ENCODE measurements around the gene PHC2. TPM values are rescaled to one million over a fixed set of nuclear protein-coding genes. Genes with fewer than 3 reads are reported as not detected.
"Not testable (repeated sequence)": the region's sequence is repeated elsewhere in the genome, so short reads cannot be mapped to it uniquely, and the experiment has no call there.

Gene PHC2
- polyA plus RNA-seq, 3 donors from 2014 or later = 16.1 to 28.7 (median 27.4) TPM

GRCh38 chr1:33312413-33312749 lies 118.5 kb downstream of the PHC2 start:
- peaks cover 3 to 6% (median 4%) of the 10 kb centered on the region in 3 donors for H3K27me3 Mint-ChIP-seq (ENCODE audit: low read depth in 3 of 3)
- H3K27ac Mint-ChIP-seq = no peak overlapping the region
- H3K36me3 Mint-ChIP-seq = peaks cover 0 to 4% (median 0%) of the 10 kb centered on the region in 3 donors
- H3K9me3 Mint-ChIP-seq = no peaks in the 10 kb centered on the region
- DNase-seq = no peak
- no peak overlapping the region for H3K4me3 Mint-ChIP-seq
- H3K4me1 Mint-ChIP-seq = no peaks in the 10 kb centered on the region

- Mint-ChIP-seq H3K4me3 (no peak overlapping the region), H3K9me3 (no peaks in the 10 kb centered on the region), H3K27me3 (ENCODE audit: low read depth in 3 of 3) (peaks cover 3 to 6% (median 4%) of the 10 kb centered on the region in 3 donors), H3K4me1 (no peaks in the 10 kb centered on the region), H3K27ac (peak overlapping the region in 1 of 6 donors; percentile 38), H3K36me3 (peaks cover 0 to 4% (median 0%) of the 10 kb centered on the region in 3 donors)
- DNase-seq = no peak
These were observed 119.0 kb downstream of the PHC2 start for GRCh38 chr1:33311706-33312412.

GRCh38 chr1:33310702-33311101 lies 120.2 kb downstream of the PHC2 start:
- H3K36me3 Mint-ChIP-seq = peaks cover 0 to 6% (median 0%) of the 10 kb centered on the region in 3 donors
- peaks cover 0 to 1% (median 0%) of the 10 kb centered on the region in 6 donors for H3K9me3 Mint-ChIP-seq
- peaks cover 4 to 6% (median 5%) of the 10 kb centered on the region in 3 donors for H3K27me3 Mint-ChIP-seq (ENCODE audit: low read depth in 3 of 3)
- H3K4me1 Mint-ChIP-seq = peaks cover 0 to 4% of the 10 kb centered on the region in 2 donors
- H3K27ac Mint-ChIP-seq = no peak overlapping the region
- no peak overlapping the region for H3K4me3 Mint-ChIP-seq
- no peak for DNase-seq

GRCh38 chr1:33309351-33309750 lies 121.5 kb downstream of the PHC2 start:
- H3K4me1 Mint-ChIP-seq, H3K9me3 Mint-ChIP-seq, H3K27ac Mint-ChIP-seq: not testable (repeated sequence)

GRCh38 chr1:33307494-33307864 lies 123.4 kb downstream of the PHC2 start:
- no peak for DNase-seq
- peaks cover 0 to 12% (median 5%) of the 10 kb centered on the region in 3 donors for H3K36me3 Mint-ChIP-seq
- no peak overlapping the region for H3K4me3 Mint-ChIP-seq
- H3K4me1 Mint-ChIP-seq = peaks cover 5 to 11% of the 10 kb centered on the region in 2 donors
- peaks cover 0 to 3% (median 0%) of the 10 kb centered on the region in 6 donors for H3K9me3 Mint-ChIP-seq
- H3K27ac Mint-ChIP-seq = no peak overlapping the region
- H3K27me3 Mint-ChIP-seq (ENCODE audit: low read depth in 3 of 3) = peaks cover 0 to 9% (median 7%) of the 10 kb centered on the region in 3 donors

More at GRCh38 chr1:33309351-33309750, 121.5 kb downstream of the PHC2 start:
- not testable (repeated sequence) for H3K36me3 Mint-ChIP-seq; H3K4me3 Mint-ChIP-seq; DNase-seq; H3K27me3 Mint-ChIP-seq (ENCODE audit: low read depth in 3 of 3)

GRCh38 chr1:33306653-33307493 lies 124.0 kb downstream of the PHC2 start:
- Mint-ChIP-seq H3K27ac (no peak overlapping the region), H3K9me3 (peaks cover 0 to 3% (median 0%) of the 10 kb centered on the region in 6 donors), H3K4me3 (no peak overlapping the region), H3K27me3 (ENCODE audit: low read depth in 3 of 3) (peaks cover 0 to 9% (median 7%) of the 10 kb centered on the region in 3 donors), H3K4me1 (peaks cover 11 to 17% of the 10 kb centered on the region in 2 donors), H3K36me3 (peaks cover 0 to 16% (median 5%) of the 10 kb centered on the region in 3 donors)
- DNase-seq = no peak

GRCh38 chr1:33305816-33306652 lies 124.9 kb downstream of the PHC2 start:
- no peak overlapping the region for H3K4me3 Mint-ChIP-seq
- no peak overlapping the region for H3K27ac Mint-ChIP-seq
- peaks cover 0 to 16% (median 5%) of the 10 kb centered on the region in 3 donors for H3K36me3 Mint-ChIP-seq
- H3K4me1 Mint-ChIP-seq = peaks cover 15 to 23% of the 10 kb centered on the region in 2 donors
- no peak for DNase-seq
- peaks cover 0 to 3% (median 0%) of the 10 kb centered on the region in 6 donors for H3K9me3 Mint-ChIP-seq
- peaks cover 0 to 9% (median 7%) of the 10 kb centered on the region in 3 donors for H3K27me3 Mint-ChIP-seq (ENCODE audit: low read depth in 3 of 3)

GRCh38 chr1:33305016-33305415 lies 125.9 kb downstream of the PHC2 start:
- DNase-seq = no peak
- Mint-ChIP-seq H3K9me3 (peaks cover 0 to 3% (median 0%) of the 10 kb centered on the region in 6 donors), H3K27me3 (ENCODE audit: low read depth in 3 of 3) (peaks cover 0 to 9% (median 7%) of the 10 kb centered on the region in 3 donors), H3K27ac (no peak overlapping the region), H3K4me3 (no peak overlapping the region), H3K4me1 (peaks cover 15 to 23% of the 10 kb centered on the region in 2 donors), H3K36me3 (peaks cover 4 to 16% (median 5%) of the 10 kb centered on the region in 3 donors)

GRCh38 chr1:33302325-33302724 lies 128.6 kb downstream of the PHC2 start:
- H3K27ac Mint-ChIP-seq = peak overlapping the region in 4 of 6 donors; percentile 0 to 68 (median 39)
- H3K4me3 Mint-ChIP-seq = peak overlapping the region in 2 of 5 donors; percentile 7 to 48
- peaks cover 5 to 16% (median 8%) of the 10 kb centered on the region in 3 donors for H3K36me3 Mint-ChIP-seq
- peaks cover 24 to 29% of the 10 kb centered on the region in 2 donors for H3K4me1 Mint-ChIP-seq
- peaks cover 0 to 7% (median 5%) of the 10 kb centered on the region in 3 donors for H3K27me3 Mint-ChIP-seq (ENCODE audit: low read depth in 3 of 3)
- peaks cover 0 to 3% (median 0%) of the 10 kb centered on the region in 6 donors for H3K9me3 Mint-ChIP-seq
- no peak for DNase-seq

- Mint-ChIP-seq H3K27ac (peak overlapping the region in 1 of 6 donors; percentile 68), H3K9me3 (peaks cover 0 to 3% (median 0%) of the 10 kb centered on the region in 6 donors), H3K4me1 (peaks cover 24 to 29% of the 10 kb centered on the region in 2 donors), H3K27me3 (ENCODE audit: low read depth in 3 of 3) (peaks cover 0 to 7% (median 5%) of the 10 kb centered on the region in 3 donors), H3K4me3 (no peak overlapping the region), H3K36me3 (peaks cover 5 to 21% (median 16%) of the 10 kb centered on the region in 3 donors)
- no peak for DNase-seq
These were observed 129.5 kb downstream of the PHC2 start for GRCh38 chr1:33301273-33301984.

GRCh38 chr1:33300673-33301072 lies 130.2 kb downstream of the PHC2 start:
- H3K9me3 Mint-ChIP-seq = peaks cover 0 to 2% (median 0%) of the 10 kb centered on the region in 6 donors
- H3K4me3 Mint-ChIP-seq = no peak overlapping the region
- H3K36me3 Mint-ChIP-seq = peaks cover 5 to 18% (median 18%) of the 10 kb centered on the region in 3 donors
- H3K4me1 Mint-ChIP-seq = peaks cover 24 to 26% of the 10 kb centered on the region in 2 donors
- H3K27me3 Mint-ChIP-seq (ENCODE audit: low read depth in 3 of 3) = peaks cover 0 to 6% (median 3%) of the 10 kb centered on the region in 3 donors
- DNase-seq = no peak
- peak overlapping the region in 1 of 6 donors; percentile 16 for H3K27ac Mint-ChIP-seq

GRCh38 chr1:33299461-33300155 lies 131.3 kb downstream of the PHC2 start:
- peaks cover 0 to 3% (median 0%) of the 10 kb centered on the region in 3 donors for H3K27me3 Mint-ChIP-seq (ENCODE audit: low read depth in 3 of 3)
- H3K36me3 Mint-ChIP-seq = peaks cover 5 to 18% (median 16%) of the 10 kb centered on the region in 3 donors
- no peak overlapping the region for H3K27ac Mint-ChIP-seq
- H3K4me3 Mint-ChIP-seq = no peak overlapping the region
- peaks cover 28 to 30% of the 10 kb centered on the region in 2 donors for H3K4me1 Mint-ChIP-seq
- H3K9me3 Mint-ChIP-seq = no peaks in the 10 kb centered on the region
- DNase-seq = no peak

All from immature natural killer cell (primary cell).